GM19043 (cell line): Measurements from ENCODE around the gene HCRTR2.

Experiments used
- ATAC-seq: cut with Tn5 transposase; IDR thresholded peaks from one replicate; pipeline ENCODE4 v1.9.1; 2021; ENCODE audit warnings: low read depth; ENCODE audit not compliant: unreplicated experiment

HCRTR2 gene

GRCh38 chr6:55319961-55320695, 145.8 kb downstream of the HCRTR2 start:
- ATAC-seq = no peak

- no peak for ATAC-seq
Measured at GRCh38 chr6:55320696-55321086, 146.4 kb downstream of the HCRTR2 start.

- no peak for ATAC-seq
Measured at GRCh38 chr6:55327169-55327568, 152.9 kb downstream of the HCRTR2 start, which contains the start of gene GFRAL. GFRAL (plus strand) TSS chr6:55327469; CDS start chr6:55327555, 86 bp downstream.
